Measurements from ENCODE around the gene PEX14.

- peak; percentile 84 to 98 (median 85) for TF ChIP-seq CTCF (optimal IDR thresholded peaks at IDR 0.05 in 1 of 3, IDR thresholded peaks at IDR 0.05 in 1 of 3, conservative IDR thresholded peaks at IDR 0.05 in 1 of 3; ENCODE audit: extremely low read depth in 1 of 3, insufficient read depth in 2 of 3, low read length in 3 of 3)
- no peak for TF ChIP-seq EZH2 (IDR thresholded peaks at IDR 0.05; ENCODE audit: low read length)
Observed at GRCh38 chr1:10507111-10507879, 32.5 kb downstream of the PEX14 start.

Measured in keratinocyte (primary cell).